ENCODE measurements around the gene SAMD11.
"Not testable (repeated sequence)": the region's sequence is repeated elsewhere in the genome, so short reads cannot be mapped to it uniquely, and the experiment has no call there.

SAMD11 gene

GRCh38 chr1:943545-944340, 20.0 kb downstream of the SAMD11 start:
- no peak for DNase-seq (ENCODE audit: low read depth in 2 of 3, low spot score in 1 of 3)

GRCh38 chr1:944341-945325, 20.9 kb downstream of the SAMD11 start:
- no peak for DNase-seq (ENCODE audit: low read depth in 2 of 3, low spot score in 1 of 3)

DNA sequence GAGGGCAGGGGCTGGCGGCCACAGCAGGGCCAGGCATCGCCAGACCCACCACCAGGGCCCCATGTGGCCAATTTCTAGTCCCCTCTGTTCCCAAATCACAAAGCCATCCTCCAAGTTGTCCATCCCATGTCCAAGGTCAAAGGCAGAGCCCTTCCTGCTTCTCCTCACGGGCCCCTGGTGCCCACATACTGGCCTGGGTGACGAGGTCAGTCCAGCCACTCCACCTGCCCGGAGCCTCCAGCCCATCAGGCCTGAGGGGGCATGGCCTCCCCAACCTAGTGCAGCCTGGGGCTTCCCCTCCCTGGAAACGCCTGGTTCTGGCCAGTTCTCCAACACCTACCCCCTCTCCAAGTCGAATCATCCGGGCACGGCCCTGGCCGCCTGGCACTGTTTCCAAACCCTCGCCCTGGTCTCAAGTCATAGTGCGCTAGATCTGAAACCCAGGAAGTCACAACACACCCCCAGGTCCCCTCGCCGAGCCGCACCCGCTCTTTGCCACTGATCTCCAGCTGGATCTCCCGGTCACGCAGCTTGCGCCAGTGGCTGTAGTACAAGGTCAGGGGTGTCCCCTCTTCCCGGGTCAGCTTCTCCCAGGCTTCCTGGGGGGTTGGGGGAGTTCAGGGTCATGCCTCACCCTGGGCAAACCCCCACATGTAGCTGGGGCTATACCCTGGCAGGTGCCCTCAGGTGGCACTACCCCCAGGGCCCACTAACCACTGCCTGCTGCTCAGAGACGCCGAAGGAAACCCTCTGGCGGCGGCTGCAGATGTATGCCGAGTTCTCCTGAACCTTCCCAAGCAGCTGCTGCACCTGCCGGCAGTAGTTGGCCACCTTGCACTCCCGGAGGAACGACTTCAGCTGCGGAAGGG, 22.2 kb downstream of the SAMD11 start:
- no peak for DNase-seq (ENCODE audit: low read depth in 2 of 3, low spot score in 1 of 3)

- DNase-seq (ENCODE audit: low read depth in 2 of 3, low spot score in 1 of 3), result not testable (repeated sequence)
Observed at GRCh38 chr1:946811-947210, 23.1 kb downstream of the SAMD11 start.

- DNase-seq (ENCODE audit: low read depth in 2 of 3, low spot score in 1 of 3), result no peak
Observed at GRCh38 chr1:947958-948357, 24.2 kb downstream of the SAMD11 start.

- no peak for DNase-seq (ENCODE audit: low read depth in 2 of 3, low spot score in 1 of 3)
Observed at GRCh38 chr1:950268-950667, 26.5 kb downstream of the SAMD11 start.

DNA sequence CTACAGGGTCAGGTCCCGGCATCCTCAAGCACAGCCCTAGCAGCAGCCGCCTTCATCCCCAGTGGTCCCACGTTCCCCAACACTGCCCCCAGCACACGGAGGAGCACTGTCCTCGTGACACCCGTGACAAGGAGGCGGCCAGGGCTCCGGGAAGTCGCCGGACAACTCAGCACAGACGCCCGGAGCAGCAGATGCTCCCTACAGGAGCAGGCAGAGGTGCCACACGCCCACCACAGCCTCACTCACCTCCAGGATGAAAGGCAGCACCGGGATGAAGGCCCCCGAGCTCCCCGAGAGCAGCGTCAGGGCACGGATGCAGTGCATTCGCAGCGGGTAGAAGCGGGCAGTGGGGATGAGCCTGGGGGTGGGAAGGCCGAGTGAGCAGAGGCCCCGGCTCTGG, 27.2 kb downstream of the SAMD11 start:
- DNase-seq (ENCODE audit: low read depth in 2 of 3, low spot score in 1 of 3), result no peak

GRCh38 chr1:951364-951763, 27.6 kb downstream of the SAMD11 start:
- DNase-seq (ENCODE audit: low read depth in 2 of 3, low spot score in 1 of 3), result no peak

DNA sequence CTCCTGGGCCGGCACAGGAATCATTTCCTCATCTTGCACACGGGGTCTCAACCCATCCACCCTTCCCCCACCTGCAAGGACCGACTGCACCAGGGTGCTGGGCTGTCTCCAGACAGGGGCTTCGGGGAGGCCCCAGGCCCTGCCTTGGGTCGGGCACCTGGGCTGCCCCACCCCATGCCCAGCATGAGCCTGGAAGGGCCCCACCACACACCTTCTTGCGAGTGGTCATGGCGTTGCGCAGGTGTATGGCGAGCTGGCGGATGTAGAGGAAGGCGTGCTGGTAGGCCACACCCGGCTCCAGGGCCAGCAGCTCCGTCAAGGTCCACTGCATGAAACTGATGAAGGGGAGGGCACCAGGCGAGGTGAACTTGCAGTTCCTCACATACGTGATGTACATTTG, 28.5 kb downstream of the SAMD11 start:
- DNase-seq (ENCODE audit: low read depth in 2 of 3, low spot score in 1 of 3), result no peak

GRCh38 chr1:952603-953002, 28.9 kb downstream of the SAMD11 start:
- DNase-seq (ENCODE audit: low read depth in 2 of 3, low spot score in 1 of 3), result no peak

DNA sequence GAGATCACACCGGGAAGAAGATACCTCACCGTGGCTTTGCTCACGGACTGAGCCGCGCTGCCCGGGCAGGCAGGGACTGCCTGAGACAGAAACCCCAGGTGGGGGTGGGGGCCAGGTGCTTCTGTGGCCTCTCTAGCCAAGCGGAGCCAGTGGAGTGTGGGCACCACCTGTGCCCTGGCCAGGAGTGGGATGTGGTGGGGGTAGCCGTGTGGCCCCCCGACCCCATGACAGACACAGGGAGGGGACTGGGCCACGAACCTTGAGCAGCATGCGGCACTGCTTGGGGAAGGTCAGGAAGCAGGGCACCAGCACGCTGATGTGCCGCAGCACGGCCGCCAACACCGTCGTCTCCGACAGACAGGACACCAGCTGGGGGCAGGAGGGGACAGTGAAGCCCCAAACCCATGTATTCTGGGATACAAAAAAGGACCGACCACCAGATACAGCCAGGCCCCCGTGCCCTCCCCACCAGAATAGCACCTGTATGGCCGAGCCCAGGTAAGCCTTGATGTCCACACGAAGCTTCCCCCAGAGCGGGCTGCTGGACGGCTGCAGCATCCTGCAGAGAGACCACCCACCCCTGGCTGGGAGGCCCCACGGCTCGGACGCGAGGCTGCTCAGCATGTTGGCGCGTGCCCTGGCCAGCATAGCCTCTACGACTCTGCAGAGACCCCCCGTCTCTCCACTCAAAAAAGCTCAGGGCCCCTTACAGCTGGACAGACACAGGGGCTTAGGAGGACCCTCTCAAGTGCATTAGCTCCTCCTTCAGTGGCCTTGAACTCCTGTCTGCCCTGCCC, 30.0 kb downstream of the SAMD11 start:
- DNase-seq (ENCODE audit: low read depth in 2 of 3, low spot score in 1 of 3), result no peak

GRCh38 chr1:954927-955326, 31.2 kb downstream of the SAMD11 start:
- no peak for DNase-seq (ENCODE audit: low read depth in 2 of 3, low spot score in 1 of 3)

DNA sequence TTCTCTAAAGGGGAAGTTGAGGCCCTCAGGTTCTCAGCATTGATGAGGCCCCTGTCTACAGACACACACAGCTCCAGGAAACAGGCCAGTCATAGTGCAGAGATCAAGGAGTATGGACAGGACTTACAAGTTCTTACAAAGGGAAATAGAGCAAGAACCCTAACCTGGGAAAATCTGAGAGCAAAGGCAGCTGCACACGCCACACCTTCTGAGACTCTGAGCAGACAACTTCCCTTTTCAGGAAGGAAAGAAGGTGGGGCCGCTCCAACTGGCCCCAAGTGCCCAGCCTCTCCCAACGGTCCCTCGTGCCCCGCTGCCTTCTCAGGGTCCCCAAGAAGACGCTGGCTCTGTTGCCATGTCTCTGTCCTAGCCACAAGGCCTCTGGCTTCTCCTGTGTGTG, 31.8 kb downstream of the SAMD11 start:
- DNase-seq (ENCODE audit: low read depth in 2 of 3, low spot score in 1 of 3), result no peak

- no peak for DNase-seq (ENCODE audit: low read depth in 2 of 3, low spot score in 1 of 3)
Observed at GRCh38 chr1:956636-957035, 32.9 kb downstream of the SAMD11 start.

DNA sequence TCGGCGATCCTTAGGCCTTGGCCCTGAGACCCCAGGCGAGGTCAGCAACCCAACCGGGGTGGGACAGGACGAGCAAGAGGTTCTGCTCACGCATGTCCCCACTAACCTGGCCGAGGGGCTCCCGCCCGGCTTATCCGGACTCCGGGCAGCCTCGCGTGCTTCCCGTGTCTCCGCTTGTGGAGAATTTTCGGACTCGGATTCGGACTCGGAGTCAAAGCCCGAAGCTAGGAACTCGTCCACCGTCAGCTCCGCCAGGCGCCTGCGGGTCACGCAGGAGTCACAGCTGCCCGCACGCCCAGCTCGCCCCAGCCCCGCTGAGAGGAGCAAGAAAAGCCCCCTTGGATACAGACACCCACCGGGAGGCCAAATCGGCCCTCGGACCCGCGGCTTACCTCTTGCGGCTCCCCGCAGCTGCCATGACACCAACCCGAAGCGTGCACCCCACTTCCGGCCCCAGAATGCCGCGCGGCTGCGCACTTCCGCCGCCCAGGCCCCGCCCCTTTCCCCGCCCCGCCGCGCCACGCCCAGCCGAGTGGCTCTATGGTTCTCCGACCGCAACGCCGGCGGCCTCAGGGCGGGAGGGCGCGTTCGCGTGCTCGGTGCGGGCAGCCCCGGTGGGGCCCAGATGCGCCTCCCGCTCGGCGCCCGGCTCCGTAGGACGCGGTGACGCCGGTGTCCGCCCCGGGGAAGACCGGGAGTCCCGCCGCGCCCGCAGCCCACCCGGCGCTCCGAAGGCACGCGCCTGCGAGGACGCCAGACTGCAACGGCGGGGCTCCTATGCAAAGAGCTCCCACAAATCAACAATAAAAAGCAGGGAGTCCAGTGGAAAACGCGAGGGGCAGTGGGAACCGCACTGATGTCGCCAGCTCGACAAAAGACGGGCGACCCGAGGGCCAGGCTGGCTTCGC, 35.4 kb downstream of the SAMD11 start, which contains the start of gene NOC2L:
Gene NOC2L, minus strand, starts transcription at position 434 of the 908 bp plus-strand sequence. Its CDS starts 16 bp downstream, at position 418.
- DNase-seq (ENCODE audit: low read depth in 2 of 3, low spot score in 1 of 3), result peak; percentile 92 to 99 (median 96)

DNA sequence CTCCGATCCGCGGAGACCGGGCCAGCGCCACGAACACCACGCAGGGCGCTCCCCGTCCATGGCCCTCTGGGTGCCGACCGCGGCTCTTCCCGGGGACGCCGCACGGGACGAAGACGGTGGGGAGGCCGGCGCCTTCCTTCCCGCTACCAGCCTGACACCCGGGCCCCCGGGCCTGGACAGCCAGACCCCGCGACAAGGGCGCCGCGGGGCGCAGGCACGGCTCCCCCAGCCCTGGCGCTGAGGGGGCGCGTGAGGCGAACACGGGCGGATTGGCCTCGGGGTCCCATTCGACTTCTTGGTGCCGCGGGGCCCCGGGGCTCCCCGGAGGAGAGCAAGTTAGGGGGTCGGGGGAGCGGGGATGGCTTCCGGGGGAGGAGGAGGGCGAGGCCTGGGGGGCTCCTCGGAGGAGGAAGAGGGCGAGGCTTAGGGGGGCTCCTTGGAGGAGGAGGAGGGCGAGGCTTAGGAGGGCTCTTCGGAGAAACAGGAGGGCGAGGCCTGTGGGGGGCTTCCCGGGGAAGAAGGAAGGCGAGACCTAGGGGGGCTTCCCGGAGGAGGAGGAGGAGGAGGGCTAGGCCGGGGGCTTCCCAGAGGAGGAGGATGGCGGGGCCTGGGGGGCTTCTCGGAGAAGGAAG, 36.1 kb downstream of the SAMD11 start:
- DNase-seq (ENCODE audit: low read depth in 2 of 3, low spot score in 1 of 3), result no peak

DNA sequence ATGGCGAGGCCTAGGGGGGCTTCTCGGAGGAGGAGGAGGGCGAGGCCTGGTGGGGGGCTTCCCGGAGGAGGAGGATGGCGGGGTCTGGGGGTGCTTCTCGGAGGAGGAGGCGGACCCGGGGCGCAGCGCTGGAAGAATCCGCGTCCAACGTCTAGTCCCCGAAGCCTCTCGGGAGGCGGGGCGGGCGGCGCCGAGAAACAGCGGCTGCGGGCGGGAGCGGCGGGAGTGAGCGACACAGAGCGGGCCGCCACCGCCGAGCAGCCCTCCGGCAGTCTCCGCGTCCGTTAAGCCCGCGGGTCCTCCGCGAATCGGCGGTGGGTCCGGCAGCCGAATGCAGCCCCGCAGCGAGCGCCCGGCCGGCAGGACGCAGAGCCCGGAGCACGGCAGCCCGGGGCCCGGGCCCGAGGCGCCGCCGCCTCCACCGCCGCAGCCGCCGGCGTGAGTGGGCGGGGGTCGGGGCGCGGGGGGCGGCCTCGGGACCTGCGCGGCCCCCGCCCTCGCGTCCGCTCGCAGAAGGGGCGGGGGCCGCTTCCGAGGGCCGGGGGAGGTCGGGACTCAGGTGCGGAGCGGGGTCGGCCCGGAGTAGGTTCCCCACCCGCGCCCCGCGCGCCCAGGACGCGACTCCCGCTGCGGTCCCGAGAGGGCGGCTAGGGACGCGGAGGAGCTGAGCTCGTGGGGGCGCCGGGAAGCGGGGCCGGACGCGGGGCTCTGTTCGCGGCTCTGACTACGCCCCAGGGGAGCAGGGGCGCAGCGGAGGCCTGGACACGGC, 36.8 kb downstream of the SAMD11 start, which contains the start of gene KLHL17:
Gene KLHL17, plus strand, starts transcription at position 222 of the 769 bp plus-strand sequence. Its CDS starts 110 bp downstream, at position 332.
- DNase-seq (ENCODE audit: low read depth in 2 of 3, low spot score in 1 of 3), result peak; percentile 64 to 83 (median 76)
